ENCODE data around the gene NFKB1.
"Not testable (repeated sequence)": the region's sequence is repeated elsewhere in the genome, so short reads cannot be mapped to it uniquely, and the experiment has no call there.

NFKB1 gene

GRCh38 chr4:102614801-102615200, 113.6 kb downstream of the NFKB1 start:
- H3K4me3 ChIP-seq (ENCODE audit: low read depth, low read length): no peak overlapping the region
- no peak for DNase-seq (ENCODE audit: low read depth)

- no peak overlapping the region for H3K4me3 ChIP-seq (ENCODE audit: low read depth, low read length)
- DNase-seq (ENCODE audit: low read depth): no peak
Observed at GRCh38 chr4:102616636-102617035, 115.5 kb downstream of the NFKB1 start.

GRCh38 chr4:102619021-102619420, 117.9 kb downstream of the NFKB1 start:
- not testable (repeated sequence) for DNase-seq (ENCODE audit: low read depth); H3K4me3 ChIP-seq (ENCODE audit: low read depth, low read length)

GRCh38 chr4:102619776-102620631, 118.8 kb downstream of the NFKB1 start:
- not testable (repeated sequence) for DNase-seq (ENCODE audit: low read depth); H3K4me3 ChIP-seq (ENCODE audit: low read depth, low read length)

- no peak for DNase-seq (ENCODE audit: low read depth)
- H3K4me3 ChIP-seq (ENCODE audit: low read depth, low read length): no peak overlapping the region
Observed at GRCh38 chr4:102620697-102621497, 119.7 kb downstream of the NFKB1 start.

- no peak overlapping the region for H3K4me3 ChIP-seq (ENCODE audit: low read depth, low read length)
- DNase-seq (ENCODE audit: low read depth): no peak
Observed at GRCh38 chr4:102623622-102624021, 122.5 kb downstream of the NFKB1 start.

GRCh38 chr4:102624505-102624904, 123.3 kb downstream of the NFKB1 start:
- no peak for DNase-seq (ENCODE audit: low read depth)
- no peak overlapping the region for H3K4me3 ChIP-seq (ENCODE audit: low read depth, low read length)

- no peak overlapping the region for H3K4me3 ChIP-seq (ENCODE audit: low read depth, low read length)
- DNase-seq (ENCODE audit: low read depth): no peak
Observed at GRCh38 chr4:102625232-102625930, 124.2 kb downstream of the NFKB1 start.

- DNase-seq (ENCODE audit: low read depth): no peak
- H3K4me3 ChIP-seq (ENCODE audit: low read depth, low read length): no peak overlapping the region
Observed at GRCh38 chr4:102627831-102628523, 126.8 kb downstream of the NFKB1 start.

GRCh38 chr4:102629673-102630072, 128.5 kb downstream of the NFKB1 start:
- no peak for DNase-seq (ENCODE audit: low read depth)
- no peak overlapping the region for H3K4me3 ChIP-seq (ENCODE audit: low read depth, low read length)

GRCh38 chr4:102631616-102632015, 130.5 kb downstream of the NFKB1 start:
- DNase-seq (ENCODE audit: low read depth): no peak
- H3K4me3 ChIP-seq (ENCODE audit: low read depth, low read length): no peak overlapping the region

GRCh38 chr4:102632241-102633065, 131.3 kb downstream of the NFKB1 start:
- no peak for DNase-seq (ENCODE audit: low read depth)
- H3K4me3 ChIP-seq (ENCODE audit: low read depth, low read length): no peak overlapping the region

- DNase-seq (ENCODE audit: low read depth): no peak
- no peak overlapping the region for H3K4me3 ChIP-seq (ENCODE audit: low read depth, low read length)
Observed at GRCh38 chr4:102633100-102633499, 131.9 kb downstream of the NFKB1 start.

GRCh38 chr4:102637391-102637790, 136.2 kb downstream of the NFKB1 start:
- no peak for DNase-seq (ENCODE audit: low read depth)
- H3K4me3 ChIP-seq (ENCODE audit: low read depth, low read length): no peak overlapping the region

- no peak overlapping the region for H3K4me3 ChIP-seq (ENCODE audit: low read depth, low read length)
- no peak for DNase-seq (ENCODE audit: low read depth)
Observed at GRCh38 chr4:102638621-102639020, 137.5 kb downstream of the NFKB1 start.

- no peak overlapping the region for H3K4me3 ChIP-seq (ENCODE audit: low read depth, low read length)
- DNase-seq (ENCODE audit: low read depth): no peak
Observed at GRCh38 chr4:102639598-102639997, 138.4 kb downstream of the NFKB1 start.

- no peak overlapping the region for H3K4me3 ChIP-seq (ENCODE audit: low read depth, low read length)
- DNase-seq (ENCODE audit: low read depth): no peak
Observed at GRCh38 chr4:102640669-102641068, 139.5 kb downstream of the NFKB1 start.

GRCh38 chr4:102641793-102642192, 140.6 kb downstream of the NFKB1 start:
- no peak for DNase-seq (ENCODE audit: low read depth)
- H3K4me3 ChIP-seq (ENCODE audit: low read depth, low read length): no peak overlapping the region
